ENCODE results near the gene MDFI.

- no peak for TF ChIP-seq POLR2A (IDR thresholded peaks at IDR 0.05; ENCODE audit: low read length)
- TF ChIP-seq GATA1 (IDR thresholded peaks at IDR 0.05; ENCODE audit: low read depth, low read length): no peak
Observed at GRCh38 chr6:41699063-41699462, 60.8 kb downstream of the MDFI start.
